NCI-H345 (cell line): ENCODE data around the gene RSBN1L.
"Not testable (repeated sequence)": the region's sequence is repeated elsewhere in the genome, so short reads cannot be mapped to it uniquely, and the experiment has no call there.

Experiments used
- DNase-seq: peaks from one replicate; lab custom pipeline; 2025; lab: John Stamatoyannopoulos, UW

The RSBN1L gene

GRCh38 chr7:77687747-77688144 lies 8.5 kb upstream of the RSBN1L start:
- no peak for DNase-seq

- no peak for DNase-seq
Observed at GRCh38 chr7:77690289-77690688, 6.0 kb upstream of the RSBN1L start.

DNA sequence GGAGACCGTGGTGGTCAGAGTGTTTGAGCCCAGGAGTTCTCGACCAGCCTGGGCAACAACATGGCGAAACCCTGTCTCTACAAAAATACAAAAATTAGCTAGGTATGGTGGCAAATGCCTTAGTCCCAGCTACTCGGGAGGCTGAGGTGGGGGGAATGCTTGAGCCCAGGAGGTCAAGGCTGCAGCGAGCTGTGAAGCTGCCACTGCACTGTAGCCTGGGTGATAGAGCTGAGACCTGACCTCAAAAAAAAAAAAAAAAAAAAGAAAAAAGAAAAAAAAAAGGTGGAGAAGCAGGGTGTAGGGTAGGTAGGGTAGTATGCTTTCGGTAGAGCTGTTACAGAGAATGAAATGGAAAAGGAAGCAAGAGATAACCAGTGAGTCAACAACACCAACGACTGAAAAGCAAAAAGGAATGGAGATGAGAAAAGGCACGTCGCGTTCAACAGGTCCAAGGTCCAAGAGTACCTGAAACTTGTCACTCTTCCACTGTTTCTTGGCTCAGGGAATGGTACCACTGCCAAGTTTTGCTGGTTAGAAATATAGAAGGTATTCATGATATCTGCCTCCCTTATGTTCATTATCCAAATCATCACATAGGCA lies 4.3 kb upstream of the RSBN1L start:
- DNase-seq = no peak

DNA sequence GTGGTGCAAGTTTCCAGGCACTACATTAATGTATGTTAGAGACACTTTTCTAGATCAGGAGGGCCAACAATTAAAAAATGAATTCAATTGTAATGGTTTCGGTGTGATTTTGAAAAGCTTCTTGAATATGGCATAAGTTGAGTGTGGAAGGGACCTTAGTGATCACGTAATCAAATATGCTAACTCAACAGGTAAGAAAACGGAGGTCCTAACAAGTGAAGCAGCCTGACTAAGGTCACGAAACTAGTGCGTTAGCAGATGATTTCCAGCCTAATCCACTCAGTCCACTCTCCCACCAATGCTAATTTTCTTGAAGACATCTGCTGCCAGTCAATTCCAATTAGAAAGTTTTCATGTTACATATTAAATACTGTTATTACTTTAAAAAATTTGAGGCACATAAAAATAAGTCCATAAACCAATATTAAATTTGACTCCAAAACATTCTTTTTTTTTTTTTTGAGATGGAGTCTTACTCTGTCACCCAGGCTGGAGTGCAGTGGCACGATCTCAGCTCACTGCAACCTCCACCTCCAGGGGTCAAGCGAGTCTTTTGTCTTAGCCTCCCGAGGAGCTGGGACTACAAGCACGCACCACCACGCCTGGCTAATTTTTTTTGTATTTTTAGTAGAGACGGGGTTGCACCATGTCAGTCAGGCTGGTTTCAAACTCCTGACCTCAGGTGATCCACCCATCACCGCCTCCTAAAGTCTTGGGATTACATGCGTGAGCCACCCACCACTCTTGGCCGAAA lies 2.3 kb upstream of the RSBN1L start:
- DNase-seq = no peak

- DNase-seq = peak; percentile 68
Observed at GRCh38 chr7:77696643-77697534, 630 bp downstream of the RSBN1L start.

DNA sequence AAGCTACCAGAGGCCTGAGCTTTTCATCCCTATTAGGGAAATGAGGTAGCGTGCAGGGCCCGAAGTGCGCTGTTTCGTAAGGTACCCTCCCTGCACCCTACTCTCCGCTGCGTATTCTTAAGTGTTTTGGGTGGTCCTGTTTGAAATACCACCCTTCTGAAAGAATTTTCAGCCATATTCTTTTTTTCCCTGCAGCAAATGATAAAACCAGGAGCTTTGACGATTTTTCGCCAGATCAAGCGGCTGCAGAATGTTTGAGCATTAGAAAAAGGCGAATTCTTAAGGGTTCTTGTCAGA lies 1.2 kb downstream of the RSBN1L start:
- DNase-seq = no peak

- DNase-seq = no peak
Observed at GRCh38 chr7:77698042-77698625, 1.9 kb downstream of the RSBN1L start.

GRCh38 chr7:77699056-77699455 lies 2.8 kb downstream of the RSBN1L start:
- no peak for DNase-seq

DNA sequence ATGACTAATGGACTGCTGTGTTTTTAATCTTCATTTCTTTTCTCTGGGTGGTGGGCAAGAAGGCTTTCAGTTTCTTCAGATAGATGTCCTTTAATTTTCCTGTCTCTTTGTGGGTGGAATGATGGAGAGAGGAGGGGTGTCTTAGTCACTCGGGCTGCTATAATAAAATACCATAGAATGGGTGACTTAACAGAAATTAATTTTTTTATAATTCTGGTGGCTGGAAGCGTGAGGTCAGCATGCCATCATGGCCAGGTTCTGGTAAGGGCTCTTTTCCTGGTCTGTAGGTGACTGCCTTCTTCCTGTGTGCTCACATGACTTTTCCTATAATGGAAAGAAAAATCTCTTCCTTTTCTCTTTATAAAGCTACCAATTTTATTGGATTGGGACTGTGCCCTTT lies 6.3 kb downstream of the RSBN1L start:
- DNase-seq = no peak

- no peak for DNase-seq
Observed at GRCh38 chr7:77702968-77703472, 6.8 kb downstream of the RSBN1L start.

- DNase-seq = not testable (repeated sequence)
Observed at GRCh38 chr7:77703669-77704068, 7.4 kb downstream of the RSBN1L start.

DNA sequence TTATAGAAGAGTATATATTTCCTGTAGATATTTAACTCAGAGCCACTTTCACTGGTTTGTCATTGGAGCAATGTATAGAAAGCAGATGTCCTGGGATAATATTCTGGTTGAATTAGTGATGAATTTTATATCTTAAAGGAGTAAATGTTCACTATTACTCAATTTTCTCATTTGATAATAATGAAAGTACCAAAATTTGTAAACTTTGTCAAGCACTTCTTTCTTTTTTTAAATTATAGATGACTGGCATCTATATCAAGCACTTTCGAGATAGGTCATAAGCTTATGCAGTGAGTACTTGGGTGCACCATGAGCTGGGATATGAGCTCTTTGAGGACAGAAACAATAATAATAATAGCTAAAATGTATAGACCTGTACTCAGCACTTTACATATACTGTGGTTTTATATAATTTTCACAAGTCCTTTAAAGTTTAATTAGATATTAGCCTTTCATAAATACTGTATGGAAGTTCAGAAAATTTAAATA lies 11.3 kb downstream of the RSBN1L start:
- DNase-seq = no peak

DNA sequence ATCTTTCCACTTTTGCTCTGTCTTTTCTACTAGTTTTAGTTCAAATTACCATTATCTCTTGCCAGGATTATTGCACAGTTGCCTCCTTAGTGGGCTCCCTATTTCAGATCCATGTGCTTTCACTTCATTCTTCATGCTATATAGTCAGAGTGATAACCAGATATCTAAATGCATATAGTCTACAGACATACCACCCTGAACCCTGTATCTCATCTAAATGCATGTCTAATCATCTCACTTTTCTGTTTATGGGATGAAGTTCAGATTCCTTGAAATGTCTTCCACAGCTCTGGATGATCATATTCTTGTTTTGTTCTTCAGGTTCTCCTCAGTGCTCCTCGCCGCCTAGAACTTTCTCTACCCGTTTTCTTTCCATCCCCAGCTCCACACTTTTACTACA lies 13.8 kb downstream of the RSBN1L start:
- no peak for DNase-seq

DNA sequence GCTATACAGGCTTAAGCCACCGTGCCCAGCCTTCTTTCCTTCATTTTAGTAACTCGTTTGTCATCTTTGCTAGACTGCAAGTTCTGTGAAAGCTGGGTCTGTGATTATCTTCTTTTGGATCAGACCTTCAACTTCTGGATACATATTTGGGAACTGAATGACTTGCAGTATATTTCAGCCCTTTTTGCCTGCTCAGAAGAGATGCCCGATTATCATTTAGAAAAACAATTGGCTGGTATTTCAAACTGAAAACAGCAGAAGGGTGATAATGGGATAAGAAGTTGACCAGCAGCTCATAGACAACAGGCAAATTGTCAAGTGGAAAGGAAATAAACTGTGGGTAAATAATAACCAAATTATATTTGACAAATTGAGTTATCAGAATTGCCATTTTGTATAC lies 14.6 kb downstream of the RSBN1L start:
- no peak for DNase-seq

GRCh38 chr7:77714195-77714594 lies 17.9 kb downstream of the RSBN1L start:
- DNase-seq = no peak

DNA sequence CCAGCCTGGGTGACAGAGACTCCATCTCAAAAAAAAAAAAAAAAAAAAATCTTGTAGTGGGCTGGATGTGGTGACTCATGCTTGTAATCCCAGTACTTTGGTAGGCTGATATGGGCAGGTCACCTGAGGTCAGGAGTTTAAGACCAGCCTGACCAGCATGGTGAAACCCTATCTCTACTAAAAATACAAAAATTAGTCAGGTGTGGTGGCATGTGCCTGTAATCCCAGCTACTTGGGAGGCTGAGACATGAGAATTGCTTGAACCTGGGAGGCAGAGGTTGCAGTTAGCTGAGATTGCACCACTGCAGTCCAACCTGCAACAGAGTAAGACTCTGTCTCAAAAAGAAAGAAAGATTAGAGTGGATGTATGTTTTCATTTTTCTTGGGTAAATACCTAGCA lies 18.7 kb downstream of the RSBN1L start:
- DNase-seq = not testable (repeated sequence)

GRCh38 chr7:77716804-77717203 lies 20.5 kb downstream of the RSBN1L start:
- DNase-seq = no peak

- not testable (repeated sequence) for DNase-seq
Observed at GRCh38 chr7:77717566-77717965, 21.3 kb downstream of the RSBN1L start.

DNA sequence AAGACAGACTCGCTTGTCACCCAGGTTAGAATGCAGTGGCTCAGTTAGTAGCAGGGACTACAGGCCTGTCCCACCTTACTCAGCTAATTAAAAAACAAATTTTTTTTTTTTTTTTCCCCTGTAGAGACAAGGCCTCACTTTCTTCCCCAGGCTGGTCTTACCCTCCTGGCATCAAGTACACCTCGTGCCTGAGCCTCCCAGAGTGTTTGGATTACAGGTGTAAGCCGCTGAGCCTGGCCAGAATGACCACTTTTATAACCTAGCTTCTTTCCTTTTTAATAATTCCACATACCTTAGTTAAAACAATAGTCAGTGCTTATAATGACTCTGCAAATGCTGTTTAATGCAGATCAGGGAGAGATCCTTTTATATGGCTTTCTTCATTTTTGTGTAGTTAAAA lies 31.3 kb downstream of the RSBN1L start:
- DNase-seq = peak; percentile 16

DNA sequence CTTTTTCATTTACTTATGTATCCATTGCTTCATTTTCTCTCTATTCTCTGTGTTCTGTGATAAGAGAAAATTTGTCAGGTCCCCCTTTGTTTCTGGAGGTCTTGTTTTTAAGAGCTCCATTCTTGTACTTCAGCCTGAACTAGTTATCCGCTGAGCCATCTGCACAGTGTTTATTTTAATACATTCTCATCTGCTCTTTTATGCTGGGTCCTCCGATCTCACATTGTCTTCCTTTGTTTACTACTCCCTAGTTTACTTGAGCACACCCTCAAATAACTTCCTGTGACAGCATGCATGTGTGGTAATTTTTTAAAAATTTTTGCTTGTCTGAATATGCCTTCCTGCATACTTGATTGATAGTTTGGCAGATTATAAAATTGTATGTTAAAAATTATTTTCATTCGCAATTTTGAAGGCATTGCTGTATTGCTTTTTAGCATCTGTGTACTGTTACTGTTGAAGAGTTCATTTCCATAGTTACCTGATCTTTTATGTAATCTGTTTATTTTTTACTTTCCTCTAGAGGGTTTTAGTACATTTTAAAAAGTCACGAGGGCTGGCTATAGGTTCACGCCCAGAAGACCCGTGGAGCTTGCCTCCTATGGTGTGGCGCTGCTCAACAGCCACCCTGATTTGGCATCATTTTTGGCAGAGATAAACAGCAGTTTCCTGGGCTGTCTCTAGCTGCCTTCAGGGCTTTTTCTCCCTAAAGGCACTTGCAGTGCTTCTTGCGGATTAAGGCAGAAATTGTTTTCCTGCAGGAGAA lies 31.9 kb downstream of the RSBN1L start:
- peak; percentile 82 for DNase-seq

GRCh38 chr7:77729574-77730348 lies 33.5 kb downstream of the RSBN1L start:
- no peak for DNase-seq
